Thyroid gland (tissue), 4 donors: ENCODE measurements around the gene TNP1.

Experiments
- POLR2A ChIP-seq, 2 donors: fragments of 450-650 bp; IDR thresholded peaks; one replicate each; pipeline ENCODE4 v1.6.1; 2017; ENCODE audit warnings: antibody characterized with exemption in 2 of 2, mild to moderate bottlenecking in 2 of 2, moderate library complexity in 1 of 2
- TF ChIP-seq, protein P1 (sequence below), 6 experiments: fragments of 200-600 bp in 3 of 6; fragments of 450-650 bp in 3 of 6; sonication (generic) in 3 of 6; IDR thresholded peaks; one replicate each; pipeline ENCODE4 v1.5.1; 2016 to 2019; ENCODE audit warnings: antibody characterized with exemption in 6 of 6, mild to moderate bottlenecking in 2 of 6, inconsistent platforms in 1 of 6, moderate library complexity in 1 of 6

DNA sequence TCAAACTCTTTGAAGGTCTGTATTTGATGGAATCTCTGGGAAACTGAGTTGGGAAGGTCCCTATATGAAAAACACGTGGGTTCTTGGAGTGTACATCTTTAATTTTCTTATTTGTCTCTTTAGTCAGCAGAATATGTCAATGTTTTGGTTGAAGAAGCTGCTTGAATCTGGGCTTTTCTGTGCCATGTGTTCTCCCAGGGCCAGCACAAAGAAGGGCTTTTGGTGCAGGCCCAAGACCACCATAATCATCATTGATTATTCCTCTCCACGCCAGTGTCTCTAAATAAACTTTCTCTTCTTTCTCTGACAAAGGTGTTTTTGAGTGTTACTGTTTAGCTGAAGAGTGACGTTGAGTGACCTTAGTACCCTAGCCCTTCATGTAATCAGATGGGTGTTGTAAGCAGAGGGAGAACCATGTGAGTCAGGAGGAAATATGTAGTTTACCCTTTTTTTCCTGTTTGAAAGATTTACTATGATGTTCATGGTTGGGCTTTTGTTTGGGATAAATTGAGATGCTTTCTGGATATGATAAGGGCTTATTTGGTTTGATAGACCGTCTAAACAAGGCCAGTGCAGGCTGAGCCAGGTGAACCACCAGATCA lies 11.6 kb upstream of the TNP1 start:
- TF ChIP-seq, protein P1, sequence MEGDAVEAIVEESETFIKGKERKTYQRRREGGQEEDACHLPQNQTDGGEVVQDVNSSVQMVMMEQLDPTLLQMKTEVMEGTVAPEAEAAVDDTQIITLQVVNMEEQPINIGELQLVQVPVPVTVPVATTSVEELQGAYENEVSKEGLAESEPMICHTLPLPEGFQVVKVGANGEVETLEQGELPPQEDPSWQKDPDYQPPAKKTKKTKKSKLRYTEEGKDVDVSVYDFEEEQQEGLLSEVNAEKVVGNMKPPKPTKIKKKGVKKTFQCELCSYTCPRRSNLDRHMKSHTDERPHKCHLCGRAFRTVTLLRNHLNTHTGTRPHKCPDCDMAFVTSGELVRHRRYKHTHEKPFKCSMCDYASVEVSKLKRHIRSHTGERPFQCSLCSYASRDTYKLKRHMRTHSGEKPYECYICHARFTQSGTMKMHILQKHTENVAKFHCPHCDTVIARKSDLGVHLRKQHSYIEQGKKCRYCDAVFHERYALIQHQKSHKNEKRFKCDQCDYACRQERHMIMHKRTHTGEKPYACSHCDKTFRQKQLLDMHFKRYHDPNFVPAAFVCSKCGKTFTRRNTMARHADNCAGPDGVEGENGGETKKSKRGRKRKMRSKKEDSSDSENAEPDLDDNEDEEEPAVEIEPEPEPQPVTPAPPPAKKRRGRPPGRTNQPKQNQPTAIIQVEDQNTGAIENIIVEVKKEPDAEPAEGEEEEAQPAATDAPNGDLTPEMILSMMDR (IDR thresholded peaks at IDR 0.05) = no peak
- TF ChIP-seq POLR2A (IDR thresholded peaks at IDR 0.05) = no peak
